Measurements from ENCODE around the gene GSTM1.
"Not testable (repeated sequence)": the region's sequence is repeated elsewhere in the genome, so short reads cannot be mapped to it uniquely, and the experiment has no call there.

The GSTM1 gene

GRCh38 chr1:109659997-109660690 is 27.5 kb upstream of the GSTM1 start:
- Histone ChIP-seq H3K27ac (ENCODE audit: low read length) (no peak overlapping the region), H3K9me3 (ENCODE audit: control insufficient read depth, insufficient read depth, low read length) (no peaks in the 10 kb centered on the region), H3K36me3 (ENCODE audit: control insufficient read depth, insufficient read depth, low read length) (no peaks in the 10 kb centered on the region), H3K4me3 (ENCODE audit: low read length) (no peak overlapping the region), H3K4me1 (ENCODE audit: control insufficient read depth, insufficient read depth, low read length) (no peaks in the 10 kb centered on the region; the same call in 1 of the 2 replicates), H3K27me3 (ENCODE audit: control insufficient read depth, insufficient read depth, low read length) (no peaks in the 10 kb centered on the region)
- no peak for DNase-seq (ENCODE audit: low read depth, low spot score)
- WGBS (ENCODE audit: insufficient coverage, insufficient read length), result no CpG with 5 or more reads among the region's 5 CpGs

GRCh38 chr1:109660691-109661026 is 27.0 kb upstream of the GSTM1 start:
- not testable (repeated sequence) for H3K27ac ChIP-seq (ENCODE audit: low read length); H3K36me3 ChIP-seq (ENCODE audit: control insufficient read depth, insufficient read depth, low read length); DNase-seq (ENCODE audit: low read depth, low spot score); H3K4me3 ChIP-seq (ENCODE audit: low read length); H3K4me1 ChIP-seq (ENCODE audit: control insufficient read depth, insufficient read depth, low read length); H3K9me3 ChIP-seq (ENCODE audit: control insufficient read depth, insufficient read depth, low read length); H3K27me3 ChIP-seq (ENCODE audit: control insufficient read depth, insufficient read depth, low read length)
- no CpG with 5 or more reads among the region's 4 CpGs for WGBS (ENCODE audit: insufficient coverage, insufficient read length)

GRCh38 chr1:109661391-109661790 is 26.2 kb upstream of the GSTM1 start:
- Histone ChIP-seq H3K4me1 (ENCODE audit: control insufficient read depth, insufficient read depth, low read length) (no peaks in the 10 kb centered on the region), H3K4me3 (ENCODE audit: low read length) (no peak overlapping the region), H3K36me3 (ENCODE audit: control insufficient read depth, insufficient read depth, low read length) (no peaks in the 10 kb centered on the region), H3K9me3 (ENCODE audit: control insufficient read depth, insufficient read depth, low read length) (no peaks in the 10 kb centered on the region), H3K27me3 (ENCODE audit: control insufficient read depth, insufficient read depth, low read length) (no peaks in the 10 kb centered on the region), H3K27ac (ENCODE audit: low read length) (no peak overlapping the region)
- WGBS (ENCODE audit: insufficient coverage, insufficient read length), result no CpG with 5 or more reads among the region's 2 CpGs
- DNase-seq (ENCODE audit: low read depth, low spot score), result no peak

- Histone ChIP-seq H3K9me3 (ENCODE audit: control insufficient read depth, insufficient read depth, low read length) (no peaks in the 10 kb centered on the region), H3K36me3 (ENCODE audit: control insufficient read depth, insufficient read depth, low read length) (no peaks in the 10 kb centered on the region), H3K27ac (ENCODE audit: low read length) (no peak overlapping the region), H3K4me1 (ENCODE audit: control insufficient read depth, insufficient read depth, low read length) (peaks cover 2% of the 10 kb centered on the region; the same call in 1 of the 2 replicates), H3K4me3 (ENCODE audit: low read length) (no peak overlapping the region), H3K27me3 (ENCODE audit: control insufficient read depth, insufficient read depth, low read length) (no peaks in the 10 kb centered on the region)
- no CpG with 5 or more reads among the region's 1 CpG for WGBS (ENCODE audit: insufficient coverage, insufficient read length)
- DNase-seq (ENCODE audit: low read depth, low spot score), result no peak
These were observed 22.9 kb upstream of the GSTM1 start for GRCh38 chr1:109664671-109665070.

GRCh38 chr1:109667452-109668122 is 20.0 kb upstream of the GSTM1 start, which contains the start of gene GSTM2:
Gene GSTM2, plus strand, starts transcription at chr1:109668057. Its CDS starts 59 bp downstream, at chr1:109668116.
- Histone ChIP-seq H3K9me3 (ENCODE audit: control insufficient read depth, insufficient read depth, low read length) (no peaks in the 10 kb centered on the region), H3K27ac (ENCODE audit: low read length) (no peak within 1 kb of the TSS), H3K4me3 (ENCODE audit: low read length) (peak within 1 kb of the TSS; percentile 28; the same call in 1 of the 2 replicates), H3K4me1 (ENCODE audit: control insufficient read depth, insufficient read depth, low read length) (peaks cover 2% of the 10 kb centered on the region; the same call in 1 of the 2 replicates), H3K27me3 (ENCODE audit: control insufficient read depth, insufficient read depth, low read length) (no peaks in the 10 kb centered on the region), H3K36me3 (ENCODE audit: control insufficient read depth, insufficient read depth, low read length) (no peaks in the 10 kb centered on the region)
- DNase-seq (ENCODE audit: low read depth, low spot score), result peak; percentile 68
- WGBS (ENCODE audit: insufficient coverage, insufficient read length), result no CpG with 5 or more reads among the region's 22 CpGs

GRCh38 chr1:109668123-109668775 is 19.4 kb upstream of the GSTM1 start:
- Histone ChIP-seq H3K36me3 (ENCODE audit: control insufficient read depth, insufficient read depth, low read length) (no peaks in the 10 kb centered on the region), H3K4me1 (ENCODE audit: control insufficient read depth, insufficient read depth, low read length) (peaks cover 2% of the 10 kb centered on the region; the same call in 1 of the 2 replicates), H3K27me3 (ENCODE audit: control insufficient read depth, insufficient read depth, low read length) (no peaks in the 10 kb centered on the region), H3K9me3 (ENCODE audit: control insufficient read depth, insufficient read depth, low read length) (no peaks in the 10 kb centered on the region), H3K4me3 (ENCODE audit: low read length) (peak overlapping the region; percentile 28; the same call in 1 of the 2 replicates), H3K27ac (ENCODE audit: low read length) (no peak overlapping the region)
- no CpG with 5 or more reads among the region's 26 CpGs for WGBS (ENCODE audit: insufficient coverage, insufficient read length)
- no peak for DNase-seq (ENCODE audit: low read depth, low spot score)

- Histone ChIP-seq H3K27ac (ENCODE audit: low read length) (no peak overlapping the region), H3K36me3 (ENCODE audit: control insufficient read depth, insufficient read depth, low read length) (no peaks in the 10 kb centered on the region), H3K27me3 (ENCODE audit: control insufficient read depth, insufficient read depth, low read length) (no peaks in the 10 kb centered on the region), H3K9me3 (ENCODE audit: control insufficient read depth, insufficient read depth, low read length) (no peaks in the 10 kb centered on the region), H3K4me1 (ENCODE audit: control insufficient read depth, insufficient read depth, low read length) (peaks cover 2% of the 10 kb centered on the region; the same call in 1 of the 2 replicates), H3K4me3 (ENCODE audit: low read length) (no peak overlapping the region)
- no CpG with 5 or more reads among the region's 22 CpGs for WGBS (ENCODE audit: insufficient coverage, insufficient read length)
- DNase-seq (ENCODE audit: low read depth, low spot score), result no peak
These were observed 18.2 kb upstream of the GSTM1 start for GRCh38 chr1:109669246-109669948.

GRCh38 chr1:109669949-109670302 is 17.7 kb upstream of the GSTM1 start:
- not testable (repeated sequence) for H3K4me3 ChIP-seq (ENCODE audit: low read length); DNase-seq (ENCODE audit: low read depth, low spot score); H3K27ac ChIP-seq (ENCODE audit: low read length); H3K27me3 ChIP-seq (ENCODE audit: control insufficient read depth, insufficient read depth, low read length); H3K36me3 ChIP-seq (ENCODE audit: control insufficient read depth, insufficient read depth, low read length); H3K4me1 ChIP-seq (ENCODE audit: control insufficient read depth, insufficient read depth, low read length); H3K9me3 ChIP-seq (ENCODE audit: control insufficient read depth, insufficient read depth, low read length)
- WGBS (ENCODE audit: insufficient coverage, insufficient read length), result no CpG with 5 or more reads among the region's 5 CpGs

GRCh38 chr1:109671067-109671466 is 16.6 kb upstream of the GSTM1 start:
- Histone ChIP-seq H3K36me3 (ENCODE audit: control insufficient read depth, insufficient read depth, low read length) (no peaks in the 10 kb centered on the region), H3K27me3 (ENCODE audit: control insufficient read depth, insufficient read depth, low read length) (no peaks in the 10 kb centered on the region), H3K9me3 (ENCODE audit: control insufficient read depth, insufficient read depth, low read length) (no peaks in the 10 kb centered on the region), H3K27ac (ENCODE audit: low read length) (no peak overlapping the region), H3K4me1 (ENCODE audit: control insufficient read depth, insufficient read depth, low read length) (peaks cover 2% of the 10 kb centered on the region; the same call in 1 of the 2 replicates), H3K4me3 (ENCODE audit: low read length) (no peak overlapping the region)
- no CpG with 5 or more reads among the region's 5 CpGs for WGBS (ENCODE audit: insufficient coverage, insufficient read length)
- DNase-seq (ENCODE audit: low read depth, low spot score), result no peak

- H3K4me1 ChIP-seq (ENCODE audit: control insufficient read depth, insufficient read depth, low read length); H3K4me3 ChIP-seq (ENCODE audit: low read length); H3K36me3 ChIP-seq (ENCODE audit: control insufficient read depth, insufficient read depth, low read length); DNase-seq (ENCODE audit: low read depth, low spot score); H3K27me3 ChIP-seq (ENCODE audit: control insufficient read depth, insufficient read depth, low read length); H3K9me3 ChIP-seq (ENCODE audit: control insufficient read depth, insufficient read depth, low read length); H3K27ac ChIP-seq (ENCODE audit: low read length): not testable (repeated sequence)
- no CpG with 5 or more reads among the region's 2 CpGs for WGBS (ENCODE audit: insufficient coverage, insufficient read length)
These were observed 13.8 kb upstream of the GSTM1 start for GRCh38 chr1:109673861-109674260.
